ENCODE measurements around the gene NOL4L. TPM values are rescaled to one million over a fixed set of nuclear protein-coding genes. Genes with fewer than 3 reads are reported as not detected.

NOL4L gene
- total and polyA plus RNA-seq, 2 donors (not counting 3 experiments of a cell fraction or from before 2014, with no cell fraction given): 55.2 to 79.6 TPM

- Histone ChIP-seq H3K27ac (ENCODE audit: insufficient read depth, low read depth, low read length) (no peak overlapping the region), H4K20me1 (replicated peaks; ENCODE audit: control insufficient read depth, extremely low read depth, insufficient read depth, low read length) (no peaks in the 10 kb centered on the region), H3K36me3 (ENCODE audit: control insufficient read depth in 2 of 2, extremely low read depth in 1 of 2, insufficient read depth in 2 of 2, low read length in 2 of 2) (no peaks in the 10 kb centered on the region), H3K4me3 (replicated peaks in 1 of 3; ENCODE audit: insufficient read depth in 1 of 3, low read depth in 1 of 3, low read length in 3 of 3) (no peak overlapping the region), H3K4me2 (ENCODE audit: insufficient read depth, low read length) (no peak overlapping the region), H3K27me3 (ENCODE audit: control insufficient read depth in 2 of 2, insufficient read depth in 2 of 2, low read length in 2 of 2) (no peaks in the 10 kb centered on the region), H3K9ac (replicated peaks; ENCODE audit: extremely low read depth, insufficient read depth, low read length) (no peak overlapping the region), H2AFZ (ENCODE audit: low read depth, low read length) (no peak overlapping the region), H3K9me1 (replicated peaks; ENCODE audit: control insufficient read depth, extremely low read depth, insufficient read depth, low read length) (no peaks in the 10 kb centered on the region), H3K79me2 (ENCODE audit: control insufficient read depth, insufficient read depth, low read length) (peaks cover under 1% of the 10 kb centered on the region), H3K4me1 (ENCODE audit: control insufficient read depth, extremely low read depth, insufficient read depth, low read length) (peaks cover 19% of the 10 kb centered on the region), H3K9me3 (replicated peaks; ENCODE audit: control insufficient read depth, insufficient read depth, low read length) (no peaks in the 10 kb centered on the region)
- DNase-seq (ENCODE audit: low read depth, low spot score) (no peak), FAIRE-seq (no peak)
- no TSS peak for BruUV-seq (replicated peaks)
- intact Hi-C loops (cut with micrococcal nuclease): no loop called here
- ChIA-PET CTCF (no interaction called here), POLR2A (no interaction called here)
- TF ChIP-seq EZH2 (IDR thresholded peaks at IDR 0.05; ENCODE audit: borderline replicate concordance, low read depth, low read length, severe bottlenecking): no peak
- no peak for TF ChIP-seq MAX (IDR thresholded peaks at IDR 0.05; ENCODE audit: insufficient read depth, insufficient read length)
- TF ChIP-seq JUN (IDR thresholded peaks at IDR 0.05; ENCODE audit: borderline replicate concordance, insufficient read depth, insufficient read length, low read depth): no peak
- no peak for TF ChIP-seq FOS (IDR thresholded peaks at IDR 0.05; ENCODE audit: borderline replicate concordance, insufficient read depth, low read length)
- no peak for TF ChIP-seq POLR2AphosphoS5 (IDR thresholded peaks at IDR 0.05; ENCODE audit: insufficient read depth, low read depth, low read length)
- no peak for TF ChIP-seq MYC (IDR thresholded peaks at IDR 0.05; ENCODE audit: low read depth, low read length)
- TF ChIP-seq POLR2A (IDR thresholded peaks at IDR 0.05; ENCODE audit: low read depth, low read length): no peak
- no peak for TF ChIP-seq CTCF (IDR thresholded peaks at IDR 0.05; ENCODE audit: extremely low read depth in 1 of 2, insufficient read depth in 1 of 2, low read depth in 1 of 2, low read length in 2 of 2)
- TF ChIP-seq GATA2 (IDR thresholded peaks at IDR 0.05; ENCODE audit: insufficient read depth, insufficient read length, low read depth, low read length): no peak
- dilution Hi-C loops (cut with MboI; ENCODE audit: extremely low pct_ligation_motif_present, low sequenced_read_pairs): no loop called here
Observed at GRCh38 chr20:32488066-32488838, 96.9 kb downstream of the NOL4L start.

All from endothelial cell of umbilical vein (primary cell).